Neural progenitor cell (in vitro differentiated cells): ENCODE results near the gene PREX1. TPM values are rescaled to one million over a fixed set of nuclear protein-coding genes. Genes with fewer than 3 reads are reported as not detected.

ENCODE experiments used
- DNase-seq: peaks from one replicate; pipeline ENCODE4 v3.0.0-alpha.2; 2016; ENCODE audit warnings: low spot score
- H2AFZ ChIP-seq: fragments of 200-600 bp; sonication (generic); replicated peaks from 2 replicates; pipeline ENCODE4 v1.6.1; 2016; ENCODE audit warnings: antibody characterized with exemption
- H3F3A ChIP-seq: fragments of 200-600 bp; sonication (generic); 2 replicates; pipeline ENCODE4 v1.6.1; 2016; ENCODE audit warnings: antibody characterized with exemption, low read depth
- H3K27ac ChIP-seq: fragments of 200-600 bp; sonication (generic); 2 replicates; pipeline ENCODE4 v1.5.1; 2016; ENCODE audit warnings: mild to moderate bottlenecking
- H3K27me3 ChIP-seq: fragments of 200-600 bp; sonication (generic); 2 replicates; pipeline ENCODE4 v1.6.1; 2016; ENCODE audit warnings: mild to moderate bottlenecking, moderate library complexity
- H3K36me3 ChIP-seq: fragments of 200-600 bp; sonication (generic); 2 replicates; pipeline ENCODE4 v1.5.1; 2016
- H3K4me1 ChIP-seq: fragments of 200-600 bp; sonication (generic); 2 replicates; pipeline ENCODE4 v1.6.1; 2016; ENCODE audit warnings: mixed run types
- H3K4me2 ChIP-seq: fragments of 200-600 bp; sonication (generic); 2 replicates; pipeline ENCODE4 v1.6.1; 2016
- H3K4me3 ChIP-seq: fragments of 200-600 bp; sonication (generic); 2 replicates; pipeline ENCODE4 v1.5.1; 2016
- H3K79me2 ChIP-seq: fragments of 200-600 bp; sonication (generic); 2 replicates; pipeline ENCODE4 v1.6.1; 2016; ENCODE audit warnings: low read depth
- H3K9ac ChIP-seq: fragments of 200-600 bp; sonication (generic); 2 replicates; pipeline ENCODE4 v1.6.1; 2016
- H3K9me3 ChIP-seq: fragments of 200-600 bp; sonication (generic); 2 replicates; pipeline ENCODE4 v1.5.1; 2016; ENCODE audit warnings: low read depth
- H4K20me1 ChIP-seq: fragments of 200-600 bp; sonication (generic); 2 replicates; pipeline ENCODE4 v1.6.1; 2016; ENCODE audit warnings: low read depth
- H3K27ac Mint-ChIP-seq: 3 replicates; pipeline ENCODE4 v1.8.0; 2021; ENCODE audit warnings: mixed read lengths
- H3K27me3 Mint-ChIP-seq: 2 replicates; pipeline ENCODE4 v1.8.0; 2022; ENCODE audit warnings: low read depth, mild to moderate bottlenecking, inconsistent platforms, moderate library complexity, mixed read lengths; ENCODE audit not compliant: insufficient read depth
- H3K36me3 Mint-ChIP-seq: 3 replicates; pipeline ENCODE4 v1.8.0; 2021; ENCODE audit warnings: mixed read lengths
- H3K4me1 Mint-ChIP-seq: 3 replicates; pipeline ENCODE4 v1.8.0; 2021; ENCODE audit warnings: mixed read lengths
- H3K4me3 Mint-ChIP-seq: 3 replicates; pipeline ENCODE4 v1.8.0; 2021; ENCODE audit warnings: mild to moderate bottlenecking, moderate library complexity, mixed read lengths
- H3K9me3 Mint-ChIP-seq: 3 replicates; pipeline ENCODE4 v1.8.0; 2020; ENCODE audit warnings: mixed read lengths
- CTCF ChIP-seq: fragments of 200-600 bp; sonication (generic); IDR thresholded peaks from 2 replicates; pipeline ENCODE4 v1.5.1; 2017; ENCODE audit warnings: antibody characterized with exemption, mild to moderate bottlenecking
- EZH2 ChIP-seq: fragments of 200-600 bp; sonication (generic); IDR thresholded peaks from 2 replicates; pipeline ENCODE4 v1.6.1; 2017; ENCODE audit warnings: antibody characterized with exemption, mild to moderate bottlenecking, moderate library complexity
- EZH2phosphoT487 ChIP-seq: fragments of 200-600 bp; sonication (generic); IDR thresholded peaks from 2 replicates; pipeline ENCODE4 v1.6.1; 2017; ENCODE audit warnings: antibody characterized with exemption
- total RNA-seq: library from RNA; depleted of rRNA; stranded (reverse); fragments of >200 nt; gene quantifications from 2 replicates; pipeline ENCODE4 v1.2.3, GENCODE V29; 2015; ENCODE audit warnings: low replicate concordance

PREX1 gene
- total RNA-seq, 1 donor from 2014 or later, result 4.5 TPM

GRCh38 chr20:48770700-48771442, 56.9 kb downstream of the PREX1 start:
- no peak overlapping the region for H3K27ac Mint-ChIP-seq
- Histone ChIP-seq H2AFZ (no peak overlapping the region), H3K9ac (no peak overlapping the region), H3K27ac (no peak overlapping the region), H3K9me3 (no peaks in the 10 kb centered on the region), H3K4me1 (peaks cover 6% of the 10 kb centered on the region), H3K79me2 (no peaks in the 10 kb centered on the region), H3K4me2 (no peak overlapping the region), H3K4me3 (no peak overlapping the region), H4K20me1 (no peaks in the 10 kb centered on the region), H3K36me3 (no peaks in the 10 kb centered on the region), H3F3A (no peaks in the 10 kb centered on the region), H3K27me3 (no peaks in the 10 kb centered on the region)
- no peak for DNase-seq
- peaks cover 27% of the 10 kb centered on the region for H3K36me3 Mint-ChIP-seq
- H3K4me3 Mint-ChIP-seq, result no peak overlapping the region
- TF ChIP-seq CTCF (no peak), EZH2phosphoT487 (no peak), EZH2 (no peak)
- H3K9me3 Mint-ChIP-seq, result peaks cover 23% of the 10 kb centered on the region
- H3K4me1 Mint-ChIP-seq, result peaks cover 58% of the 10 kb centered on the region
- peaks cover 6% of the 10 kb centered on the region for H3K27me3 Mint-ChIP-seq

GRCh38 chr20:48769069-48769983, 58.5 kb downstream of the PREX1 start:
- H3K9me3 Mint-ChIP-seq, result peaks cover 21% of the 10 kb centered on the region
- H3K4me1 Mint-ChIP-seq, result peaks cover 51% of the 10 kb centered on the region
- H3F3A ChIP-seq, result peaks cover under 1% of the 10 kb centered on the region
- H3K9me3 ChIP-seq, result no peaks in the 10 kb centered on the region
- H2AFZ ChIP-seq, result no peak overlapping the region
- H3K27ac Mint-ChIP-seq, result peak overlapping the region; percentile 67
- peak overlapping the region; percentile 16 for H3K4me2 ChIP-seq
- peaks cover 26% of the 10 kb centered on the region for H3K36me3 Mint-ChIP-seq
- no peaks in the 10 kb centered on the region for H3K79me2 ChIP-seq
- H4K20me1 ChIP-seq, result no peaks in the 10 kb centered on the region
- no peaks in the 10 kb centered on the region for H3K36me3 ChIP-seq
- DNase-seq, result no peak
- TF ChIP-seq CTCF, result no peak
- TF ChIP-seq EZH2phosphoT487, result no peak
- no peak overlapping the region for H3K27ac ChIP-seq
- H3K27me3 ChIP-seq, result no peaks in the 10 kb centered on the region
- no peak overlapping the region for H3K9ac ChIP-seq
- H3K4me3 Mint-ChIP-seq, result peak overlapping the region; percentile 38
- H3K4me1 ChIP-seq, result peaks cover 6% of the 10 kb centered on the region
- no peak overlapping the region for H3K4me3 ChIP-seq
- peaks cover 6% of the 10 kb centered on the region for H3K27me3 Mint-ChIP-seq

- H3F3A ChIP-seq, result peaks cover 8% of the 10 kb centered on the region
- H3K9ac ChIP-seq, result no peak overlapping the region
- H3K9me3 ChIP-seq, result no peaks in the 10 kb centered on the region
- peak overlapping the region; percentile 65 for H3K4me3 Mint-ChIP-seq
- H3K27ac Mint-ChIP-seq, result peak overlapping the region; percentile 63
- no peak overlapping the region for H3K27ac ChIP-seq
- H3K27me3 Mint-ChIP-seq, result peaks cover 7% of the 10 kb centered on the region
- H3K9me3 Mint-ChIP-seq, result peaks cover 28% of the 10 kb centered on the region
- peaks cover 24% of the 10 kb centered on the region for H3K36me3 Mint-ChIP-seq
- no peak overlapping the region for H2AFZ ChIP-seq
- peaks cover 1% of the 10 kb centered on the region for H3K27me3 ChIP-seq
- TF ChIP-seq CTCF (no peak), EZH2phosphoT487 (no peak), EZH2 (no peak)
- DNase-seq, result no peak
- peaks cover 56% of the 10 kb centered on the region for H3K4me1 Mint-ChIP-seq
- peaks cover 4% of the 10 kb centered on the region for H4K20me1 ChIP-seq
- H3K36me3 ChIP-seq, result no peaks in the 10 kb centered on the region
- H3K4me3 ChIP-seq, result no peak overlapping the region
- H3K79me2 ChIP-seq, result no peaks in the 10 kb centered on the region
- H3K4me1 ChIP-seq, result peaks cover 16% of the 10 kb centered on the region
- H3K4me2 ChIP-seq, result no peak overlapping the region
Measured at GRCh38 chr20:48766961-48767960, 60.5 kb downstream of the PREX1 start.
